ENCODE data around the gene ATXN3. TPM values are rescaled to one million over a fixed set of nuclear protein-coding genes. Genes with fewer than 3 reads are reported as not detected.

Gene ATXN3
- total and polyA plus RNA-seq, 2 of the 13 experiments (the other 11 are each of a cell fraction or from before 2014, with no cell fraction given), result 14.9 to 17.3 TPM

DNA sequence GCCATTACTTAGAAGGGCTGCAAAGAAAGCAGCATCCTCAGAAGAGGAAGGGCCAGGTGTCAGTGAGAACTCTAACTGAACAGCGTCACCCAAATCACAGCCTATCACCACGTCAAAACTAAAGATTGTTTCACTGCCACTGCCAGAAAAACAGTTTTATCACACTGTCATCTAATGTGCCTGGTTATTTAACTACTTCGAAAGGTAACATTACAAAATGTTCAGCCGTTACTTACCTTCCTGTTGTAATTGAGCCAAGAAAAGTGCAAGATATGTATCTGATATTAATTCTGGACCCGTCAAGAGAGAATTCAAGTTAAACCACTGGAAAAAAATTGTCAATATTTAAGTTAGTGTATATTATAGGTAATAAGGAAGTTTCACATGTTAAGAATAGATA, 17.9 kb downstream of the ATXN3 start:
- Histone ChIP-seq H3K9me3 (ENCODE audit: low read length) (no peaks in the 10 kb centered on the region), H3K4me3 (replicated peaks in 1 of 3; ENCODE audit: insufficient read depth in 1 of 3, low read depth in 2 of 3, low read length in 3 of 3) (no peak overlapping the region), H3K27me3 (ENCODE audit: control insufficient read depth in 1 of 2, insufficient read depth in 2 of 2, low read length in 2 of 2) (no peaks in the 10 kb centered on the region), H4K20me1 (ENCODE audit: insufficient read depth, low read length) (no peaks in the 10 kb centered on the region), H3K4me2 (ENCODE audit: low read depth, low read length) (no peak overlapping the region), H3K27ac (ENCODE audit: extremely low read length, insufficient read depth, low read length) (no peak overlapping the region), H2AFZ (ENCODE audit: low read length) (no peak overlapping the region), H3K4me1 (ENCODE audit: insufficient read depth, low read length) (no peaks in the 10 kb centered on the region), H3K36me3 (replicated peaks in 1 of 2; ENCODE audit: control insufficient read depth in 1 of 2, insufficient read depth in 2 of 2, low read length in 2 of 2) (peaks cover 1 to 5% of the 10 kb centered on the region in 2 experiments; a peak in 3 of 5 replicates), H3K9ac (ENCODE audit: insufficient read depth, low read depth, low read length) (no peak overlapping the region), H3K79me2 (ENCODE audit: insufficient read depth, low read length) (no peaks in the 10 kb centered on the region)
- in situ Hi-C loops (cut with HindIII; ENCODE audit: extremely low pct_ligation_motif_present, low pct_unique_long_range_greater_than_20kb), result no loop called here
- ATAC-seq (no peak), FAIRE-seq (no peak), DNase-seq (ENCODE audit: low spot score) (no peak)
- ChIA-PET POLR2A (no interaction called here), CTCF (ENCODE audit: low intra/inter-chr PET ratio, low total read pairs) (no interaction called here)
- TF ChIP-seq ATF1 (CRISPR knock-in tag; IDR thresholded peaks at IDR 0.05), result no peak
- TF ChIP-seq, protein P1, sequence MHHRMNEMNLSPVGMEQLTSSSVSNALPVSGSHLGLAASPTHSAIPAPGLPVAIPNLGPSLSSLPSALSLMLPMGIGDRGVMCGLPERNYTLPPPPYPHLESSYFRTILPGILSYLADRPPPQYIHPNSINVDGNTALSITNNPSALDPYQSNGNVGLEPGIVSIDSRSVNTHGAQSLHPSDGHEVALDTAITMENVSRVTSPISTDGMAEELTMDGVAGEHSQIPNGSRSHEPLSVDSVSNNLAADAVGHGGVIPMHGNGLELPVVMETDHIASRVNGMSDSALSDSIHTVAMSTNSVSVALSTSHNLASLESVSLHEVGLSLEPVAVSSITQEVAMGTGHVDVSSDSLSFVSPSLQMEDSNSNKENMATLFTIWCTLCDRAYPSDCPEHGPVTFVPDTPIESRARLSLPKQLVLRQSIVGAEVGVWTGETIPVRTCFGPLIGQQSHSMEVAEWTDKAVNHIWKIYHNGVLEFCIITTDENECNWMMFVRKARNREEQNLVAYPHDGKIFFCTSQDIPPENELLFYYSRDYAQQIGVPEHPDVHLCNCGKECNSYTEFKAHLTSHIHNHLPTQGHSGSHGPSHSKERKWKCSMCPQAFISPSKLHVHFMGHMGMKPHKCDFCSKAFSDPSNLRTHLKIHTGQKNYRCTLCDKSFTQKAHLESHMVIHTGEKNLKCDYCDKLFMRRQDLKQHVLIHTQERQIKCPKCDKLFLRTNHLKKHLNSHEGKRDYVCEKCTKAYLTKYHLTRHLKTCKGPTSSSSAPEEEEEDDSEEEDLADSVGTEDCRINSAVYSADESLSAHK (CRISPR knock-in tag; IDR thresholded peaks at IDR 0.05; ENCODE audit: borderline replicate concordance), result no peak
- no peak for TF ChIP-seq JUNB (CRISPR knock-in tag; IDR thresholded peaks at IDR 0.05; ENCODE audit: borderline replicate concordance)
- no peak for TF ChIP-seq ZNF256 (CRISPR knock-in tag; conservative IDR thresholded peaks at IDR 0.05)
- no peak for TF ChIP-seq NCOR1 (IDR thresholded peaks at IDR 0.05; ENCODE audit: borderline replicate concordance, low read length)
- TF ChIP-seq HOXD1 (CRISPR knock-in tag; IDR thresholded peaks at IDR 0.05), result no peak
- no peak for TF ChIP-seq KDM5B (CRISPR knock-in tag; IDR thresholded peaks at IDR 0.05; ENCODE audit: borderline replicate concordance)
- no peak for TF ChIP-seq HNF4A (CRISPR knock-in tag; IDR thresholded peaks at IDR 0.05)
- TF ChIP-seq ZNF136 (CRISPR knock-in tag; IDR thresholded peaks at IDR 0.05; ENCODE audit: low read depth), result no peak
- TF ChIP-seq MAF1 (CRISPR knock-in tag; IDR thresholded peaks at IDR 0.05; ENCODE audit: borderline replicate concordance), result no peak
- intact Hi-C loops (cut with micrococcal nuclease; ENCODE audit: unreplicated experiment), result no loop called here
- WGBS (ENCODE audit: low lambda C conversion rate), result 98% methylated on average over 5 of the region's 5 CpGs
- BruUV-seq (replicated peaks), result no TSS peak

All from HepG2 (cell line).